ACC112 (cell line): ENCODE data around the gene LAMA2.

Experiments
- H2AFZ ChIP-seq: fragments of 200-600 bp; sonication (generic); one replicate; pipeline ENCODE4 v1.6.0; 2017; ENCODE audit warnings: antibody characterized with exemption, low read length; ENCODE audit not compliant: unreplicated experiment
- H3K27ac ChIP-seq: fragments of 200-600 bp; sonication (generic); 2 replicates; pipeline ENCODE4 v1.5.1; 2014; ENCODE audit warnings: low read depth, mild to moderate bottlenecking, antibody characterized with exemption, low read length, moderate library complexity
- H3K27me3 ChIP-seq: fragments of 200-600 bp; sonication (generic); 2 replicates; pipeline ENCODE4 v1.6.1; 2014; ENCODE audit warnings: mild to moderate bottlenecking, antibody characterized with exemption, low read length, moderate library complexity, mixed read lengths; ENCODE audit not compliant: insufficient read depth
- H3K36me3 ChIP-seq: fragments of 200-600 bp; sonication (generic); 2 replicates; pipeline ENCODE4 v1.6.1; 2016; ENCODE audit warnings: mild to moderate bottlenecking, antibody characterized with exemption, low read length, moderate library complexity, mixed read lengths; ENCODE audit not compliant: insufficient read depth
- H3K4me1 ChIP-seq: fragments of 200-600 bp; sonication (generic); one replicate; pipeline ENCODE4 v1.6.1; 2016; ENCODE audit warnings: low read length, mixed read lengths; ENCODE audit not compliant: insufficient read depth, unreplicated experiment, control insufficient read depth
- H3K4me3 ChIP-seq: fragments of 200-600 bp; sonication (generic); 2 replicates; pipeline ENCODE4 v1.5.1; 2014; ENCODE audit warnings: mild to moderate bottlenecking, low read depth, low read length
- H3K79me2 ChIP-seq: fragments of 200-600 bp; sonication (generic); one replicate; pipeline ENCODE4 v1.6.0; 2016; ENCODE audit warnings: low read length; ENCODE audit not compliant: control insufficient read depth, unreplicated experiment, insufficient read depth

LAMA2 gene

DNA sequence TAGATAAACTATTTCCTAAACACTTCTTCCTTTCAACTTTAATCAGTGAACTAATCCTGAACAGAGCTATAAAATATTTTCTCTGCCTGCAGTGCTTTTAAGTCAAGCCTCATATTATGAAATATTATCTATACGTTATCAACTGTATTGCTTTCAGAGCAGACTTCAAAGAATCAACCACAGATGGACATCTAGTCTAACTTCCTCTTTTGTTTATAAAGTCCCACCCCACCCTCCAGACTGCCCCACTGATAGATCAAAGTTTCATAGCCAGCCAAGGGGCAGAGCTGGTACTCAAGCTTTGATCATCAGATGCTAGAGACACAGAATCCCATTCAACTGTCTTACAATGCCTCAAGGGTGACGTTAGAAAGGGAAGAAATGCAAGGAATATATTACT, 308.3 kb downstream of the LAMA2 start:
- H3K4me1 ChIP-seq: peaks cover 12% of the 10 kb centered on the region
- H3K27ac ChIP-seq: no peak overlapping the region
- H3K4me3 ChIP-seq: no peak overlapping the region
- no peaks in the 10 kb centered on the region for H3K36me3 ChIP-seq
- H2AFZ ChIP-seq: no peak overlapping the region
- H3K79me2 ChIP-seq: no peaks in the 10 kb centered on the region
- H3K27me3 ChIP-seq: no peaks in the 10 kb centered on the region

DNA sequence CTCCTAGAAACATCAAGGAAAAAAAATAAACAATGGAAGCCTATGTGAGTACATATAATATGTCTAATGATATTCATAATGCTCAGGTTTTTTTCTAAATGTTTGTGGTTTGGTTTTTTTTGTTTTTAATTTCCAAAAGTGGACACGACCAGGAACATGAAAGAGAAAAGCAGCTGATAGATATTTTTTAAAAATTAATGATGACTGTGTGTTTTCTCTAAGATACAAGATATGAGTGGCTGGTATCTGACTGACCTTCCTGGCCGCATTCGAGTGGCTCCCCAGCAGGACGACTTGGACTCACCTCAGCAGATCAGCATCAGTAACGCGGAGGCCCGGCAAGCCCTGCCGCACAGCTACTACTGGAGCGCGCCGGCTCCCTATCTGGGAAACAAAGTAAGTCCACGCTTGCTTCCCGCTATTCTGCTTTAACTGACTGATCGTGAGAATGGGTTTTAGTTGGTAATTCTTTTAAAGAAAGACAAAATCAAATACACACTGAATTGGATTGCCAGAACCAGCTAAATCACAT, 309.6 kb downstream of the LAMA2 start:
- Histone ChIP-seq H3K27me3 (no peaks in the 10 kb centered on the region), H3K36me3 (no peaks in the 10 kb centered on the region; the same call in 1 of the 2 replicates), H3K4me1 (peaks cover 2% of the 10 kb centered on the region), H3K27ac (no peak overlapping the region), H3K4me3 (no peak overlapping the region), H3K79me2 (no peaks in the 10 kb centered on the region), H2AFZ (no peak overlapping the region)

DNA sequence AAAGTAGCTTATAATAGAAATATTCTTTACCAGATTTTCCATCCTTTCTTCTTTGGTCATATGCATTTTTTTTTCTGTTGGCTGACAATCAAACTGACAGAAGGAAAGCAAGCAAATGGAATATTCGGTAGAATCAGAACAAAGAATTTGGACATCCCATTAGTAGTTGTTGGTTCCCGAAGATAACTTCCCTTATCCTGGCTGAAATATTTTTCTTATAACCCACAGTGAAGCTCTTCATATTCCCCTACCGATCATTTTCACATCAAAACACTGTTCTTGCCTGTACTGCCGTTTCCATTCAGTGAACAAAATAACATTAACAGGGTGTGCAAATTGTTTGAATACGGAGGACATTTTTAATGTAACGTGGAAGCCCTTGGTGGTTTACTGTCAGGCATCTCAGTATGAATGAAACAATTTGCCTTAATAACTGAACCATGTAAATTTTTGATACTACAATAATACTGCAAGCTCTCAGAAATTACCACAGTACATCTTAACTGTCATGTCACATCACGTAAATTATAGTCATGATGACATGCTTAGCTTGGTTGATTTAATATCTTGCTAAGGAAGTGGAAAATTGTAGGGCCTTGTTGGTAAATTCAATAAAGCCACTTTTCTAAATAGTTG, 311.5 kb downstream of the LAMA2 start:
- no peaks in the 10 kb centered on the region for H3K4me1 ChIP-seq
- no peak overlapping the region for H2AFZ ChIP-seq
- H3K79me2 ChIP-seq: no peaks in the 10 kb centered on the region
- no peaks in the 10 kb centered on the region; the same call in 1 of the 2 replicates for H3K36me3 ChIP-seq
- H3K27ac ChIP-seq: no peak overlapping the region
- H3K4me3 ChIP-seq: no peak overlapping the region
- H3K27me3 ChIP-seq: no peaks in the 10 kb centered on the region

- H3K36me3 ChIP-seq: no peaks in the 10 kb centered on the region; the same call in 1 of the 2 replicates
- H2AFZ ChIP-seq: no peak overlapping the region
- H3K79me2 ChIP-seq: no peaks in the 10 kb centered on the region
Observed at GRCh38 chr6:129195161-129195560, 312.2 kb downstream of the LAMA2 start.

DNA sequence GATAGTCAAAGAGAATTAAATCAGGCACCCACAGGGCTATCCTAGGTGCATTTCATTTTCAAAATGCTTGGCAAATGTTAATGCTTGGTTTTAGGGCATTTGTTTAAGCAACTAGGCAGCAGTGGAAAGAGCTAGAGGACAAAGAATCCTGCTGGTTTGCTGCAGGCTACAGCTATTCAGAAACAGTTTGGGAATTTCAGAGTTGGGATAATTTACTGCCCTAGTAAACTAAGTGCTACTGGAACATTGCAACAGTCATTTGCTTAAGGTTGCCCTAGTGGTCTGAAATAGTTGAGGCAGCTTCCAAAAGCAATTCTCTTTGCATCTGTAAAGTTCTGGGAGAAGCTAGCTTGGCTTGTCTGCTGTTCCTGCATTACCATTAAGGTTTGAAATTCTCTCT, 312.7 kb downstream of the LAMA2 start:
- H3K36me3 ChIP-seq: no peaks in the 10 kb centered on the region; the same call in 1 of the 2 replicates
- H3K4me3 ChIP-seq: no peak overlapping the region
- H3K27ac ChIP-seq: no peak overlapping the region
- no peak overlapping the region for H2AFZ ChIP-seq
- no peaks in the 10 kb centered on the region for H3K4me1 ChIP-seq
- H3K27me3 ChIP-seq: no peaks in the 10 kb centered on the region
- H3K79me2 ChIP-seq: no peaks in the 10 kb centered on the region

More at GRCh38 chr6:129195161-129195560, 312.2 kb downstream of the LAMA2 start:
- Histone ChIP-seq H3K4me3 (no peak overlapping the region), H3K27me3 (no peaks in the 10 kb centered on the region), H3K4me1 (no peaks in the 10 kb centered on the region), H3K27ac (no peak overlapping the region)

GRCh38 chr6:129197154-129197553, 314.2 kb downstream of the LAMA2 start:
- no peaks in the 10 kb centered on the region for H3K4me1 ChIP-seq
- H3K79me2 ChIP-seq: no peaks in the 10 kb centered on the region
- H3K27ac ChIP-seq: no peak overlapping the region
- H3K27me3 ChIP-seq: no peaks in the 10 kb centered on the region
- no peak overlapping the region for H2AFZ ChIP-seq
- no peaks in the 10 kb centered on the region; the same call in 1 of the 2 replicates for H3K36me3 ChIP-seq
- H3K4me3 ChIP-seq: no peak overlapping the region

- H3K36me3 ChIP-seq: no peaks in the 10 kb centered on the region; the same call in 1 of the 2 replicates
- no peak overlapping the region for H3K4me3 ChIP-seq
- no peak overlapping the region for H2AFZ ChIP-seq
- no peak overlapping the region for H3K27ac ChIP-seq
- H3K4me1 ChIP-seq: no peaks in the 10 kb centered on the region
- H3K27me3 ChIP-seq: no peaks in the 10 kb centered on the region
- no peaks in the 10 kb centered on the region for H3K79me2 ChIP-seq
Observed at GRCh38 chr6:129200151-129200550, 317.2 kb downstream of the LAMA2 start.

DNA sequence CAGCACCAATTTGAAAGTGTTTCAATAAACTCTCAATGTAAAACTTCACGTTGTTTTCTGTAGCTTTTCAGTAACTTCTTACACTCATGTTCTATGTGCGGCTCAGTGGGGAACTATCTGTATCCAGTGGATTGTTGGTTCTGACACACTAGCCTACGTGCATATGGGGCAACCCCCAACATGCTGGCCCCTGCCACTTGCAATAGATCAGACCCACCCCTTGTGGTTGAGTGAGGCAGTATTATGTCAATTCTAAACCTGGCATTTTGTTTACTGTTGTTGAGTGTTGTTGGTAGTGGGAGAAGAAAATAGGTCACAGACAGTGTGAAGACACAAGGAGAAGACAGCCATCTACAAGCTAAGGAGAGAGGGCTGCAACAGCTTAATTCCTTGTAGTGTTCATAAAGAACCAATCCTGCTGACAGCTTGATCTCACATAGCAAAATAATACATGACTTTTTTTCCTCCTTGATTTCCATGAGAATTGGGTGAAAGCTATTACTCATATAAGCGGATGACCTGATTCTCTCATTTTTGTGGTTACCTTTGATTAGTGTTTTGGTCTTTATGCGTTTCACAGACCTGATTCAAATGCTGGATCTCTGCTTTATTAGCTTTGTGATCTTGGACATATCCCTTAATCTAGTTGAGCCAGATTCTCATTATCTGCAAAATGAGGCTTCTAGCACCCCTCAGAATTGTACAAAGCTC, 320.4 kb downstream of the LAMA2 start:
- no peaks in the 10 kb centered on the region for H3K36me3 ChIP-seq
- H3K27ac ChIP-seq: no peak overlapping the region
- no peak overlapping the region for H2AFZ ChIP-seq
- H3K27me3 ChIP-seq: no peaks in the 10 kb centered on the region
- H3K4me1 ChIP-seq: no peaks in the 10 kb centered on the region
- H3K79me2 ChIP-seq: no peaks in the 10 kb centered on the region
- no peak overlapping the region for H3K4me3 ChIP-seq

DNA sequence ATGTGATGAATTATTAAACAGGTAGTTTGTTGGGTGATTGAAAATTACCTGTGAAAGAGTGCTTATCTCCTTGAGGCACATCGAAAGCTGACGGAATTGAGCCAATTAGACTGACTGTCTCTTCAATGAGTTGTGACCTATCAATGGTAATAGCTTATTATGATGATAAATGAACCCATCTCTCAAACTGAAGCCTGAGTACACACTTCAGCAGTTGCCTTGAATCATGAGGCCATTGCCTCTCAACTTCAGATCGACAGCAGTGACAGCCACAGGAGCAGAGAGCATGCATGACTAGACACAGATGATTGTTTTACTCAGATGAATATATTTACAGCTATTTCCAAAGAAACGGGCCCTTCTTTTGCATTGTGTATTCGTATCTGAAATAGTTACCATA, 323.9 kb downstream of the LAMA2 start:
- Histone ChIP-seq H3K4me3 (no peak overlapping the region), H3K36me3 (no peaks in the 10 kb centered on the region), H3K4me1 (no peaks in the 10 kb centered on the region), H3K27me3 (no peaks in the 10 kb centered on the region), H2AFZ (no peak overlapping the region), H3K79me2 (no peaks in the 10 kb centered on the region), H3K27ac (no peak overlapping the region)

DNA sequence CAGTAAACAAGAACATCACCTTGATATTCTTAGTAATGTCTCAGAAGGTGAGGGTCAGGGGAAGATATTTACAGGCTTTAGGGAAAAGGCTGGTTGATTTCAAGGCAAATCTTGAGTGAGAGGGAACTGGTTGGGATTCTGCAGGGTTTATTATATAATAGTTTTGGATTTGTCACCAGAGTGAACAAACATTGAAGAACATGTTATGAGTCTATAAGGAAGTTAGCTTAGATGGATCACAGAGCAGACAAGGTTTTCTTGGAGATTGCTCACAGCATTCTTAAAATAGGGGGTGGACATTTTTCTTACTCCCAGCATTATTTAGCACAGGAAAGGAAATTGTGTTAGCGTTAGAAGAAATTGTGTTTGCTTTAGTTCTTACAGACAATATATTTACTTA, 324.9 kb downstream of the LAMA2 start:
- Histone ChIP-seq H3K4me1 (no peaks in the 10 kb centered on the region), H3K27ac (no peak overlapping the region), H3K4me3 (no peak overlapping the region), H3K36me3 (no peaks in the 10 kb centered on the region; the same call in 1 of the 2 replicates), H3K27me3 (no peaks in the 10 kb centered on the region), H2AFZ (no peak overlapping the region), H3K79me2 (no peaks in the 10 kb centered on the region)
